Stimulated activated CD8-positive, alpha-beta memory T cell treated with anti-CD3 and anti-CD28 coated beads, Interleukin-4, amount 100 ng/mL, for 48 hours (primary cell): Measurements from ENCODE around the gene MGAT5.

Experiments
- DNase-seq: peaks from one replicate; pipeline ENCODE4 v3.0.0-alpha.2; 2020

The MGAT5 gene

DNA sequence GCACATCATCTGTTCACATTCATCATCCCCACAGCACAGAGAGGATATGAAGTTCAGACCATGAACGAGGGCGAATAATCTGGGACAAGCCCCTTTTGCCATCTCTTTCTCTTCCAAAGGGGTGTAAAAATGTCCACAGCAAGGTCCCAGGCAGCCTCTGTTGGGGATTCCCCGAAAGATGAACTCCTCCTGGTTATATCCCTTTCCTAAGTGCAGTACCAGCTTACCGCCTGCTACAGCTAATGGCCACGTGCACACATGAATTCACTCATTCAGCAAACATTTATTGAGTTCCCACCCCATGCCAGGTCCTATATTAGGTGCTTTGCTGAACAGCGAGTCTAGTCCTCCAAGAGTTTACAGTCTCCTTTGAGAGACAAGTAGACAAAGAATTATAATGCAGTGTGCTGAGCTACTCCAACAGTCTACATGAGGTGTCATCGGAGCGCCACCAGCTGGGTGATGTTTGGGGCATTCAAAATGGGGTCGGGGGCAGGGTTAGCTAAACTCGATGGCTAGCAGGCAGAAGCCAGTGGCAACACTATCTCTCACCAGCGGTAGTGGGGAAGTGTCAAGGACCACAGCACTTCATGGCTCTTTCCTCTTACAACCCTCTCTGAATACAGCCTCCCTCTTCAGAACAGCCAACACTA is 236.0 kb downstream of the MGAT5 start:
- no peak for DNase-seq

DNA sequence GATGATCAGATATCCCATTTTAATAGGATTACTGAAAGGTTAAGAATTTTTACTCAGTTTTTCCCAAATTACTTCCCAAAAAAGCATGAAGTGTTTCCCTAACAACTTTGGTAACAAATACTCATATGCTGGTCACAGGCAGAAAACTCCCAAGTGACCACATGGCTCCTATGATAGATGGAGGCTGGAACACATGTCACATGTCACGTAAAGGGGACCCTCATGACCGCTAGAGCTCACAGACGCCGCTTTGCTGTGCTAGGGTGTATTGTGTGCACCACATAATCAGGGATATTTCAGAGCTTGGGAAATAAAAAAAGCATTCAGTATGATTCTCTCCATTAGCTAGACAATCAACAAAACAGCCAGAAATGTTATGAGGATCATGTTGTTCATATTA is 236.7 kb downstream of the MGAT5 start:
- no peak for DNase-seq

DNA sequence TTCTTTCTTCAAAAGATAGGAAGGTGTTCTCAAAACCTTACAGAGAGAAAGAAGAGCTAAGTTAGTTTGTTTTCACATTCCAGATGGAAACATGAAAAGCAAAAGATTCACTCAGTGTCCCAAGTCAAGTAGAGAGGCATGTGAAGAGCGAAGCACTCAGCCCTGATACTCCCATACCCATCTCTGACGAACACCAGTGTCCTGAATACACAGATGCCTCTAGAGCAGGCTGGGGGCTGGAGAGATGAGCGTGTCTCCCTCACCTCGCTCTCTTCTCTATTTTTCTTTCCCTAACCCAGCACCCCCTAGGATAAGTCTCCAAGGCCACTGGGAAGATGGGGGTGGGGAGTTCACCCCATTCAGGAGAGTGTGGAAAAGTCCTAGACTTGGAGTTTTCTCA is 237.2 kb downstream of the MGAT5 start:
- no peak for DNase-seq

DNA sequence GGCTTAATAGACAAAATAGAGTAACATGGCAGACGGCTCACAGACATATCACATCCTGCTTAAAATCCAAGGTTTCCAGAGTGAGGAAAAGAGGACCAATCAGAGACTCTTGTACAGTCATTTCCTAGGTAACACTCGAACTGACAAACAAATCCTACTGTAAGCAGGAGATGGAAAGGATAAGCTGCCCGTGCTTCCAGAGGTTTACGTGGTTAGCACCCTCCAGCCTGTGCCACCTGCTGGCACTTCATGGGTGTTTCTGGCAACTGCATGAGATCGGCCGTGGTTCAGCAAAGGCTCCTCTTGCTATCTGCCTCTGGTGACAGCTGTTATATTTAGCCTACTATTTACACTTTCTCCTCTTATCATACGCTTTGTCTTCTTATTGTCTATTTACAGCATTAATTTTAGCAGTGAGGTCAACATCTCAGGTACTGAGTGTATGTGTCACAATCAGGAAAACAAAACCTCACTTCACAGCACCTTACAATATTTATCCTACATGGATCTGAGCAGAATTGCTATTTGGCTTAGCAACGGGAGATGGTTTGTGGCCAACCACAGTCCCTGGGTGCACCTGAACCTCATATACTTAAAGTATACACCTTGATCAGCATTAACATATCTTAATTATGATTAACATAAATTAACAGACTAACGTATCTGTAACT is 238.0 kb downstream of the MGAT5 start:
- no peak for DNase-seq

- DNase-seq, result no peak
These were observed 239.9 kb downstream of the MGAT5 start for GRCh38 chr2:134493797-134494196.

DNA sequence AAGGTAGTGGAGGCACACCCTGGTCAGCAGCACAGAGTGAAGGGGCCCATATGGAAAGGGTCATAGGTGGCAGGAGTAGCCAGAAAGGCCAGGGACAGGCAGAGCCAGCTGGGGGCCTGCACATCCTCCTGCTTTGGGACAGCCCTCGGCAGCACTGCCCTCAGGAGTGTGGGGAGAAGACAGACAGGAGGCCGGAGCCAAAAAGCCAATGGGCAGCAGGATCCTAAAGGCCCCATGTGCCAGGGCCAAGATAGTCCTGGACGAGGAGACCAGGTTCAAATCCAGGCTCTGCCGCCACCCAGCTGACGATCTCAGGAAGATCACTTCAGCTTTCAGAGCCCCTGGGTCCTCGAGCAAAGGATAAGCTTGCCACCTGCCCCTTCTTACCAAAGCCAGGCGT is 244.8 kb downstream of the MGAT5 start:
- no peak for DNase-seq

- DNase-seq, result no peak
These were observed 245.5 kb downstream of the MGAT5 start for GRCh38 chr2:134499307-134499926.

DNA sequence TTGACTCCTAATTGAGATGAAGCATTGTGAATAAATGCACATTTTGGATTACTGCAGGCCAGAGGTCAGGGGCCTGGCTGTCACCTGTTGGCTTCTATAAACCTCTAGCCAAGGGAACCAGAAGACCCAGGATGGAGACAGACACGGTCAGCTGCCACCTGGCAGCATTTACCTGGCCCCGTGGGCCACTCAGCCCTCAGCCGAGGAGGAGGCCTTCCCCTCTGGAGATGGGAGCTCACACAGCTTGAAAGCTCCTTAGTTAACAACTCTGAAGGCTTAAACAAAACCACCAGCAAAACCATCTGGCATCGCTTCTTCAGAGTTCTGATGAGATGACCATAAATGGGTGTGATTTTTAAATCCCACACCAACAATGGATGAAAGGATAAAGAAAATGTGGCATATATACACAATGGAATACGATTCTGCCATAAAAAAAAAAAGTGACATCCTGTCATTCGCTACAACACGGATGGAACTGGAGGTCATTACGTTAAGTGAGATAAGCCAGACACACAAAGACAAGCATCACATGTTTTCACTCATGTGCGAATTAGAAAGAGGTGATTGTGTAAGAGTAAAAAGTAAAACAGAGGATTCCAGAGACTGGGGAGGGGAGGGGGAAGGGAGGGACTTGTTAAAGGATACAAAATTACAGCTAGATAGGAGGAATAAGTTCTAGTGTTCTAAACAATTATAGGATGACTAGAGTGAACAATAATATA is 246.5 kb downstream of the MGAT5 start:
- DNase-seq, result no peak

DNA sequence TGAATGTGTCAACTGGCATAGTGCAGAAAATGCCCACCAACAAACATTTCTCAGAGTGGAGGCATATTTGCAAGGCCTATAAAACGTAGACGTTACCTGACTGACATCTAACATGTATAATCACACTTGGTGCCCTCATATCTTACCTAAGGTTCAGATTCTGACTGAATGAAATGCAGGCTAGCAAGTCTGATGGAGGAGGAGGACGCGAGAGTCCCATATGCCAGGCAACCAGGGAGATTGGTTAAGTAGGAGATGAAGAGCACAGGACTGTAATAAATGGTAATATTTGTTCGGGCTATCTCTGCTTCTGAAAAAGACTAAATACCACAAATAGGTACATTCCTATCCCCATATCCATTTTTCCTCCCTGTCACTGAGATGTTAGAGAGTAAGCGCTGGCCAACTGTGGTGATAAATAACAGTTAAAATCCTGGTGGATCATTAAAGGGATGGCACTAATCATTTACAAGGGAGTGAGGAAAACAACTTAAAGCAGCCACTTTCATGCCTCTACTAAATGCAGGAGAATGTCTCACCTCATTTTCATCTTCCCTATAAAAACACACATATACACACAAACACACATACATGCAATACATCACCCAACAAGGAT is 247.7 kb downstream of the MGAT5 start:
- no peak for DNase-seq

- no peak for DNase-seq
These were observed 248.2 kb downstream of the MGAT5 start for GRCh38 chr2:134502104-134502503.
